SK-N-SH (cell line): ENCODE measurements around the gene CALHM5. TPM values are rescaled to one million over a fixed set of nuclear protein-coding genes. Genes with fewer than 3 reads are reported as not detected.

Experiments used
- CTCF ChIA-PET: fragments of 300-600, 350-600 bp; formaldehyde crosslinking; extraction: SDS; loops from one replicate; lab custom pipeline; 2021; lab: Yijun Ruan, JAX
- POLR2A ChIA-PET: fragments of 350-600 bp; sonication (Branson Sonifier 250); formaldehyde crosslinking; extraction: SDS; loops from one replicate; lab custom pipeline; 2020; ENCODE audit warnings: antibody characterized with exemption, inconsistent platforms; lab: Yijun Ruan, JAX
- DNase-seq: peaks from one replicate; pipeline ENCODE4 v3.0.0; 2012
- H2AFZ ChIP-seq: fragments of 200-600 bp; sonication (generic); 2 replicates; pipeline ENCODE4 v1.8.1; 2016; ENCODE audit warnings: antibody characterized with exemption, mild to moderate bottlenecking, low read depth
- H3F3A ChIP-seq: fragments of 200-600 bp; sonication (generic); replicated peaks from 2 replicates; pipeline ENCODE3; 2016; ENCODE audit warnings: antibody characterized with exemption, mild to moderate bottlenecking; ENCODE audit not compliant: insufficient read depth
- H3K27ac ChIP-seq, 2 experiments: fragments of 200-500 bp in 1 of 2; fragments of 200-600 bp in 1 of 2; sonication (Bioruptor generic) in 1 of 2; sonication (generic), shearing (Covaris generic) in 1 of 2; 2 replicates each; pipeline versions ENCODE4 v1.5.1 to v1.6.1; 2014 to 2016; ENCODE audit warnings: low read depth in 2 of 2, inconsistent platforms in 1 of 2, low read length in 1 of 2, mild to moderate bottlenecking in 1 of 2, mixed read lengths in 1 of 2
- H3K27me3 ChIP-seq: fragments of 200-600 bp; sonication (generic), shearing (Covaris generic); 2 replicates; pipeline ENCODE4 v1.6.1; 2016; ENCODE audit warnings: mixed run types; ENCODE audit not compliant: insufficient read depth
- H3K36me3 ChIP-seq, 2 experiments: fragments of 200-500 bp in 1 of 2; fragments of 200-600 bp in 1 of 2; sonication (Bioruptor generic) in 1 of 2; sonication (generic) in 1 of 2; replicated peaks in 1 of 2; 2 replicates each; pipeline versions ENCODE3 to v1.5.1; 2014 to 2016; ENCODE audit warnings: low read length in 1 of 2, mild to moderate bottlenecking in 1 of 2; ENCODE audit not compliant: insufficient read depth in 2 of 2, control insufficient read depth in 1 of 2
- H3K4me1 ChIP-seq, 2 experiments: fragments of 200-500 bp in 1 of 2; fragments of 200-600 bp in 1 of 2; sonication (Bioruptor generic) in 1 of 2; sonication (generic), shearing (Covaris generic) in 1 of 2; 2 replicates each; pipeline versions ENCODE4 v1.5.1 to v1.6.1; 2014 to 2016; ENCODE audit warnings: low read depth in 1 of 2, low read length in 1 of 2, mixed run types in 1 of 2; ENCODE audit not compliant: insufficient read depth in 2 of 2, control insufficient read depth in 1 of 2
- H3K4me2 ChIP-seq: fragments of 200-600 bp; sonication (generic), shearing (Covaris generic); 2 replicates; pipeline ENCODE4 v1.6.1; 2017; ENCODE audit warnings: mixed run types
- H3K4me3 ChIP-seq, 2 experiments: fragments of 200-500 bp in 1 of 2; fragments of 200-600 bp in 1 of 2; sonication (Bioruptor generic) in 1 of 2; sonication (generic), shearing (Covaris generic) in 1 of 2; 2 replicates each; pipeline versions ENCODE4 v1.5.1 to v1.8.1; 2014 to 2016; ENCODE audit warnings: low read depth in 2 of 2, inconsistent platforms in 1 of 2, low read length in 1 of 2, mild to moderate bottlenecking in 1 of 2, mixed read lengths in 1 of 2, moderate library complexity in 1 of 2
- H3K79me2 ChIP-seq: fragments of 200-600 bp; sonication (generic); 2 replicates; pipeline ENCODE4 v1.8.1; 2017; ENCODE audit warnings: mild to moderate bottlenecking; ENCODE audit not compliant: insufficient read depth
- H3K9ac ChIP-seq: fragments of 200-600 bp; sonication (generic); 2 replicates; pipeline ENCODE4 v1.6.1; 2017; ENCODE audit warnings: mixed run types
- H3K9me2 ChIP-seq: fragments of 200-600 bp; sonication (generic); 2 replicates; pipeline ENCODE4 v1.6.1; 2017; ENCODE audit warnings: mixed run types
- H3K9me3 ChIP-seq: fragments of 200-600 bp; sonication (generic); 2 replicates; pipeline ENCODE4 v1.6.1; 2017; ENCODE audit warnings: mixed run types, mild to moderate bottlenecking, moderate library complexity
- H4K20me1 ChIP-seq: fragments of 200-600 bp; sonication (generic); 2 replicates; pipeline ENCODE4 v1.6.1; 2017; ENCODE audit warnings: mild to moderate bottlenecking, mixed run types; ENCODE audit not compliant: insufficient read depth
- GABPA ChIP-seq: IDR thresholded peaks from 2 replicates; pipeline ENCODE4 v1.4.0; 2012; ENCODE audit warnings: low read depth, mild to moderate bottlenecking
- NRF1 ChIP-seq: IDR thresholded peaks from 2 replicates; pipeline ENCODE4 v1.6.1; 2012; ENCODE audit warnings: low read depth, mild to moderate bottlenecking, low read length
- RCOR1 ChIP-seq: fragments of 150-350 bp; IDR thresholded peaks from 2 replicates; pipeline ENCODE4 v1.6.1; 2017; ENCODE audit warnings: antibody characterized with exemption, low read length
- SIN3A ChIP-seq: IDR thresholded peaks from 2 replicates; pipeline ENCODE4 v1.6.1; 2012; ENCODE audit warnings: low read depth, mild to moderate bottlenecking, low read length, moderate library complexity, borderline replicate concordance
- WGBS: methylation state at CpG from one replicate; pipeline ENCODE4 v1.1.6; 2017; ENCODE audit warnings: low lambda C conversion rate; 5-methylcytosine and 5-hydroxymethylcytosine counted together
- polyA plus RNA-seq, 3 experiments: library from polyadenylated mRNA; depleted of rRNA; stranded (reverse); fragments of >200 nt; gene quantifications; 2 replicates each; pipeline ENCODE4 v1.2.3, GENCODE V29; 2012
- TF ChIP-seq, protein P1 (sequence below): fragments of 200-600 bp; sonication (generic); IDR thresholded peaks from 2 replicates; pipeline ENCODE4 v1.6.1; 2017; ENCODE audit warnings: antibody characterized with exemption, mild to moderate bottlenecking, moderate library complexity
- TF ChIP-seq, protein P2 (sequence below): IDR thresholded peaks from 2 replicates; pipeline ENCODE4; 2012
- TF ChIP-seq, protein P3 (sequence below): IDR thresholded peaks from 2 replicates; pipeline ENCODE4 v1.4.0; 2012; ENCODE audit warnings: low read depth, borderline replicate concordance
- TF ChIP-seq, protein P4 (sequence below): fragments of 150-350 bp; IDR thresholded peaks from 2 replicates; pipeline ENCODE4 v1.6.1; 2016; ENCODE audit warnings: mild to moderate bottlenecking, low read depth, low read length
- TF ChIP-seq, protein P5 (sequence below): IDR thresholded peaks from 2 replicates; pipeline ENCODE4 v1.4.0; 2012; ENCODE audit warnings: low read depth

The CALHM5 gene
- polyA plus RNA-seq, 1 of the 3 experiments (the other 2 are of a cell fraction) = 0.38 TPM

DNA sequence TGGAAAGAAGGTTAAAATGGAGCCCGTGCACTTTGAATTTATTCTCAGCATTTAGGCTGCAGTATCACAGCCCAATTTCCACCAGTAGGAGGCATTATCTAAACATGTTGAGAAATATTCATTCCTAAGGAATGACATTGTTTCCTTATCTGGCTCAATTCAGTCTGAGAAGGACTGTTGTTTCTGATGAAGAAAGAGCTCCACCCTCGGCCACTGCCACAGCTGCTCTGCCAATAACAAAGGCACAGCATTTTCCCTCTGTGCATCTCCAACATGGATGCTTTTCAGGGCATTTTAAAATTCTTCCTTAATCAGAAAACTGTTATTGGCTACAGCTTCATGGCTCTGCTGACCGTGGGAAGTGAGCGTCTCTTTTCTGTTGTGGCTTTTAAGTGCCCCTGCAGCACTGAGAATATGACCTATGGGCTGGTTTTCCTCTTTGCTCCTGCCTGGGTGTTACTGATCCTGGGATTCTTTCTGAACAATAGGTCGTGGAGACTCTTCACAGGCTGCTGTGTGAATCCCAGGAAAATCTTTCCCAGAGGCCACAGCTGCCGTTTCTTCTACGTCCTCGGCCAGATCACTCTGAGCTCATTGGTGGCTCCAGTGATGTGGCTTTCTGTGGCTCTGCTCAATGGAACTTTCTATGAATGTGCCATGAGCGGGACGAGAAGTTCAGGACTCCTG lies at the start of gene CALHM5 (continued):
- TF ChIP-seq, protein P1, sequence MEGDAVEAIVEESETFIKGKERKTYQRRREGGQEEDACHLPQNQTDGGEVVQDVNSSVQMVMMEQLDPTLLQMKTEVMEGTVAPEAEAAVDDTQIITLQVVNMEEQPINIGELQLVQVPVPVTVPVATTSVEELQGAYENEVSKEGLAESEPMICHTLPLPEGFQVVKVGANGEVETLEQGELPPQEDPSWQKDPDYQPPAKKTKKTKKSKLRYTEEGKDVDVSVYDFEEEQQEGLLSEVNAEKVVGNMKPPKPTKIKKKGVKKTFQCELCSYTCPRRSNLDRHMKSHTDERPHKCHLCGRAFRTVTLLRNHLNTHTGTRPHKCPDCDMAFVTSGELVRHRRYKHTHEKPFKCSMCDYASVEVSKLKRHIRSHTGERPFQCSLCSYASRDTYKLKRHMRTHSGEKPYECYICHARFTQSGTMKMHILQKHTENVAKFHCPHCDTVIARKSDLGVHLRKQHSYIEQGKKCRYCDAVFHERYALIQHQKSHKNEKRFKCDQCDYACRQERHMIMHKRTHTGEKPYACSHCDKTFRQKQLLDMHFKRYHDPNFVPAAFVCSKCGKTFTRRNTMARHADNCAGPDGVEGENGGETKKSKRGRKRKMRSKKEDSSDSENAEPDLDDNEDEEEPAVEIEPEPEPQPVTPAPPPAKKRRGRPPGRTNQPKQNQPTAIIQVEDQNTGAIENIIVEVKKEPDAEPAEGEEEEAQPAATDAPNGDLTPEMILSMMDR = peak; percentile 86
- TF ChIP-seq, protein P2, sequence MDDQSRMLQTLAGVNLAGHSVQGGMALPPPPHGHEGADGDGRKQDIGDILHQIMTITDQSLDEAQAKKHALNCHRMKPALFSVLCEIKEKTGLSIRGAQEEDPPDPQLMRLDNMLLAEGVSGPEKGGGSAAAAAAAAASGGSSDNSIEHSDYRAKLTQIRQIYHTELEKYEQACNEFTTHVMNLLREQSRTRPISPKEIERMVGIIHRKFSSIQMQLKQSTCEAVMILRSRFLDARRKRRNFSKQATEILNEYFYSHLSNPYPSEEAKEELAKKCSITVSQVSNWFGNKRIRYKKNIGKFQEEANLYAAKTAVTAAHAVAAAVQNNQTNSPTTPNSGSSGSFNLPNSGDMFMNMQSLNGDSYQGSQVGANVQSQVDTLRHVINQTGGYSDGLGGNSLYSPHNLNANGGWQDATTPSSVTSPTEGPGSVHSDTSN = peak; percentile 10; the same call in 1 of the 2 replicates
- TF ChIP-seq, protein P3, sequence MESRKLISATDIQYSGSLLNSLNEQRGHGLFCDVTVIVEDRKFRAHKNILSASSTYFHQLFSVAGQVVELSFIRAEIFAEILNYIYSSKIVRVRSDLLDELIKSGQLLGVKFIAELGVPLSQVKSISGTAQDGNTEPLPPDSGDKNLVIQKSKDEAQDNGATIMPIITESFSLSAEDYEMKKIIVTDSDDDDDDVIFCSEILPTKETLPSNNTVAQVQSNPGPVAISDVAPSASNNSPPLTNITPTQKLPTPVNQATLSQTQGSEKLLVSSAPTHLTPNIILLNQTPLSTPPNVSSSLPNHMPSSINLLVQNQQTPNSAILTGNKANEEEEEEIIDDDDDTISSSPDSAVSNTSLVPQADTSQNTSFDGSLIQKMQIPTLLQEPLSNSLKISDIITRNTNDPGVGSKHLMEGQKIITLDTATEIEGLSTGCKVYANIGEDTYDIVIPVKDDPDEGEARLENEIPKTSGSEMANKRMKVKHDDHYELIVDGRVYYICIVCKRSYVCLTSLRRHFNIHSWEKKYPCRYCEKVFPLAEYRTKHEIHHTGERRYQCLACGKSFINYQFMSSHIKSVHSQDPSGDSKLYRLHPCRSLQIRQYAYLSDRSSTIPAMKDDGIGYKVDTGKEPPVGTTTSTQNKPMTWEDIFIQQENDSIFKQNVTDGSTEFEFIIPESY = no peak
- TF ChIP-seq, protein P4, sequence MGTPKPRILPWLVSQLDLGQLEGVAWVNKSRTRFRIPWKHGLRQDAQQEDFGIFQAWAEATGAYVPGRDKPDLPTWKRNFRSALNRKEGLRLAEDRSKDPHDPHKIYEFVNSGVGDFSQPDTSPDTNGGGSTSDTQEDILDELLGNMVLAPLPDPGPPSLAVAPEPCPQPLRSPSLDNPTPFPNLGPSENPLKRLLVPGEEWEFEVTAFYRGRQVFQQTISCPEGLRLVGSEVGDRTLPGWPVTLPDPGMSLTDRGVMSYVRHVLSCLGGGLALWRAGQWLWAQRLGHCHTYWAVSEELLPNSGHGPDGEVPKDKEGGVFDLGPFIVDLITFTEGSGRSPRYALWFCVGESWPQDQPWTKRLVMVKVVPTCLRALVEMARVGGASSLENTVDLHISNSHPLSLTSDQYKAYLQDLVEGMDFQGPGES = no peak
- TF ChIP-seq GABPA (no peak), SIN3A (peak; percentile 51; the same call in 1 of the 2 replicates), NRF1 (no peak)

DNA sequence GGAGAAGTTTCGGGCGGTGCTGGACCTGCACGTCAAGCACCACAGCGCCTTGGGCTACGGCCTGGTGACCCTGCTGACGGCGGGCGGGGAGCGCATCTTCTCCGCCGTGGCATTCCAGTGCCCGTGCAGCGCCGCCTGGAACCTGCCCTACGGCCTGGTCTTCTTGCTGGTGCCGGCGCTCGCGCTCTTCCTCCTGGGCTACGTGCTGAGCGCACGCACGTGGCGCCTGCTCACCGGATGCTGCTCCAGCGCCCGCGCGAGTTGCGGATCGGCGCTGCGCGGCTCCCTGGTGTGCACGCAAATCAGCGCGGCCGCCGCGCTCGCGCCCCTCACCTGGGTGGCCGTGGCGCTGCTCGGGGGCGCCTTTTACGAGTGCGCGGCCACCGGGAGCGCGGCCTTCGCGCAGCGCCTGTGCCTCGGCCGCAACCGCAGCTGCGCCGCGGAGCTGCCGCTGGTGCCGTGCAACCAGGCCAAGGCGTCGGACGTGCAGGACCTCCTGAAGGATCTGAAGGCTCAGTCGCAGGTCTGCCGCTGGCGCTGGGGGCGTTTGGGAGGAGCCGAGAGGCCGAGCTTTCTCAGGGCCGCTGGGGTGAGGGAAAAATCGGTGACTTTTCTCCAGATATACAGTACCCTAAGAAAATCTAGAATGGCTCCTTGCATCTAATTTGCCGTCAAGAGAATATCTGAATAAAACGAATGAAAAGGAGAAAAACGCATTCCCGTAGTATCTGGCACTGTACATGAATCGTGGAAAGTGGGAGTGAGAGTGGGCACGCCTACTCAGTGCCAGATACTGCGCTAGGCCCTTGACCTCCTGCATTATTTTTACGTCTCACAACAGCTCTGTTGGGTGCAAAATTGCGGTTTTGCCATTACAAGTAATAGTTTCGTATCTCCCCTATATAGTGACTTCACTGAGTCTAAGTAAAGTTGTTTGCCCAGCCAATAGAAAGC lies 49.2 kb upstream of the CALHM5 start:
- Histone ChIP-seq H3K79me2 (no peaks in the 10 kb centered on the region), H3K4me1 (peaks cover 0 to 7% of the 10 kb centered on the region in 2 experiments; a peak in 1 of 4 replicates), H3K27ac (no peak overlapping the region), H3K4me3 (peak overlapping the region; percentile 23 to 39; a peak in 2 of 4 replicates), H4K20me1 (no peaks in the 10 kb centered on the region), H3K9me3 (no peaks in the 10 kb centered on the region), H3K9ac (no peak overlapping the region), H3K36me3 (no peaks in the 10 kb centered on the region), H3K4me2 (peak overlapping the region; percentile 28; the same call in 1 of the 2 replicates), H3F3A (no peaks in the 10 kb centered on the region), H3K27me3 (no peaks in the 10 kb centered on the region), H3K9me2 (no peaks in the 10 kb centered on the region), H2AFZ (no peak overlapping the region)
- ChIA-PET CTCF (interaction anchor here (0.9 kb wide), 1 partner anchor 174 kb away, joined by 3 read pairs; no protein-coding TSS in a partner anchor), POLR2A (no interaction called here)
- 37% methylated on average over 42 of the region's 84 CpGs for WGBS
- DNase-seq = peak; percentile 77
- TF ChIP-seq, protein P5, sequence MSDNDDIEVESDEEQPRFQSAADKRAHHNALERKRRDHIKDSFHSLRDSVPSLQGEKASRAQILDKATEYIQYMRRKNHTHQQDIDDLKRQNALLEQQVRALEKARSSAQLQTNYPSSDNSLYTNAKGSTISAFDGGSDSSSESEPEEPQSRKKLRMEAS = peak; percentile 66; the same call in 1 of the 2 replicates
- no peak for TF ChIP-seq RCOR1
